Chondrocyte (in vitro differentiated cells): ENCODE measurements around the gene RAB26. TPM values are rescaled to one million over a fixed set of nuclear protein-coding genes. Genes with fewer than 3 reads are reported as not detected.

Experiments
- DNase-seq: peaks from one replicate; pipeline ENCODE4 v3.0.0; 2021; ENCODE audit warnings: mixed read lengths, low spot score
- H3K27ac Mint-ChIP-seq: one replicate; pipeline ENCODE4 v1.8.0; 2021; ENCODE audit warnings: mild to moderate bottlenecking, moderate library complexity, mixed read lengths; ENCODE audit not compliant: unreplicated experiment
- H3K27me3 Mint-ChIP-seq: 2 replicates; pipeline ENCODE4 v1.8.0; 2021; ENCODE audit warnings: low read depth, mixed read lengths
- H3K36me3 Mint-ChIP-seq: 2 replicates; pipeline ENCODE4 v1.8.0; 2021; ENCODE audit warnings: low read depth, mixed read lengths
- H3K4me1 Mint-ChIP-seq: 2 replicates; pipeline ENCODE4 v1.8.0; 2021; ENCODE audit warnings: low read depth, mild to moderate bottlenecking, mixed read lengths
- H3K4me3 Mint-ChIP-seq: one replicate; pipeline ENCODE4 v1.8.0; 2021; ENCODE audit warnings: mild to moderate bottlenecking, moderate library complexity, mixed read lengths; ENCODE audit not compliant: unreplicated experiment
- H3K9me3 Mint-ChIP-seq: 2 replicates; pipeline ENCODE4 v1.8.0; 2021; ENCODE audit warnings: low read depth, mixed read lengths
- total RNA-seq: library from RNA; stranded (reverse); gene quantifications from 3 replicates; pipeline ENCODE4 v1.2.1, GENCODE V29; 2021
- TF ChIP-seq, protein P1 (sequence below): fragments of 200-600 bp; sonication (generic); IDR thresholded peaks from 2 replicates; pipeline ENCODE4 v1.5.0; 2021; ENCODE audit warnings: antibody characterized with exemption, mild to moderate bottlenecking, moderate library complexity

Gene RAB26
- total RNA-seq, 1 donor from 2014 or later = 0.80 TPM

DNA sequence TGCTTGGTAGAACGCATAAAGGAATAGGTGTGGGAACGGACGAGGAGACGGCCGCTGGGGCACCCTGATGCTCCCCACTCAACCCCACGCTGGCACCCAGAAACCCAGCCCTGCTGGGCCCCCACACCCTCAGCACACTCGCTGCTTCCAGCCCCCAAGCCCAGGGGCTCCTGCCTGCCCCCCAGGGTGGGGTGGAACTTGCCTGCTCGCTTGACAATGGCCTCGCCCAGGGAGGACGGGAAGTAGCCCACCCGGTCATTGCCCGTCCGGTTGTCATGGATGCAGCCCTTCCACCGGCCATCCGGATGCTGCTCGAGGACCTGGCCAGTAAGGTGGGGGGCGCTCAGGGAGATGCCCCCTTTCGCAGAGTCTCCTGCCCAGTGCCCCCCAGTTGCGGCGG lies 38.1 kb downstream of the RAB26 start:
- H3K9me3 Mint-ChIP-seq = no peaks in the 10 kb centered on the region
- no peak for DNase-seq
- H3K36me3 Mint-ChIP-seq = peaks cover 2% of the 10 kb centered on the region
- H3K4me3 Mint-ChIP-seq = no peak overlapping the region
- no peaks in the 10 kb centered on the region for H3K27me3 Mint-ChIP-seq
- TF ChIP-seq, protein P1, sequence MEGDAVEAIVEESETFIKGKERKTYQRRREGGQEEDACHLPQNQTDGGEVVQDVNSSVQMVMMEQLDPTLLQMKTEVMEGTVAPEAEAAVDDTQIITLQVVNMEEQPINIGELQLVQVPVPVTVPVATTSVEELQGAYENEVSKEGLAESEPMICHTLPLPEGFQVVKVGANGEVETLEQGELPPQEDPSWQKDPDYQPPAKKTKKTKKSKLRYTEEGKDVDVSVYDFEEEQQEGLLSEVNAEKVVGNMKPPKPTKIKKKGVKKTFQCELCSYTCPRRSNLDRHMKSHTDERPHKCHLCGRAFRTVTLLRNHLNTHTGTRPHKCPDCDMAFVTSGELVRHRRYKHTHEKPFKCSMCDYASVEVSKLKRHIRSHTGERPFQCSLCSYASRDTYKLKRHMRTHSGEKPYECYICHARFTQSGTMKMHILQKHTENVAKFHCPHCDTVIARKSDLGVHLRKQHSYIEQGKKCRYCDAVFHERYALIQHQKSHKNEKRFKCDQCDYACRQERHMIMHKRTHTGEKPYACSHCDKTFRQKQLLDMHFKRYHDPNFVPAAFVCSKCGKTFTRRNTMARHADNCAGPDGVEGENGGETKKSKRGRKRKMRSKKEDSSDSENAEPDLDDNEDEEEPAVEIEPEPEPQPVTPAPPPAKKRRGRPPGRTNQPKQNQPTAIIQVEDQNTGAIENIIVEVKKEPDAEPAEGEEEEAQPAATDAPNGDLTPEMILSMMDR = no peak
- no peaks in the 10 kb centered on the region for H3K4me1 Mint-ChIP-seq
- no peak overlapping the region for H3K27ac Mint-ChIP-seq

DNA sequence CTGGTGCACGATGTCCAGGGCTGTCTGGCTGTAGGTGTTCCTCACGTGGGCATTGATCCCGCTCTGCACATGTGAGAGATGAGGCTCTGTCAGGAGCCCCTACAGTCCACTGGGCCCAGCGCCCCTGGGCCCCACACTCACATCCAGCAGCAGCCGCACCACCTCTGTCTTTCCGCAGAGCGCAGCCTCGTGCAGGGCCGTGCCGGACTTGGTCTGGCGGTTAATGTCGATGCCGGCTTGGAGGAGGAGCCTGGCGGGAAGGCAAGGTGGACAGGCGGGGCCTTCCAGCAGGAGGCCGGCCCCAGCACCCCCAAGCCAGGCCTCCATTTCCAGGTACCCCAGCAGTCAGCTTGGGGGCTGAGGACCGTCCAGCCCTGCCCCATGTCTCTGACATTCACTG lies 38.8 kb downstream of the RAB26 start:
- no peak overlapping the region for H3K4me3 Mint-ChIP-seq
- no peak for DNase-seq
- TF ChIP-seq, protein P1 = no peak
- no peaks in the 10 kb centered on the region for H3K27me3 Mint-ChIP-seq
- H3K9me3 Mint-ChIP-seq = no peaks in the 10 kb centered on the region
- H3K36me3 Mint-ChIP-seq = peaks cover under 1% of the 10 kb centered on the region
- no peak overlapping the region for H3K27ac Mint-ChIP-seq
- no peaks in the 10 kb centered on the region for H3K4me1 Mint-ChIP-seq

DNA sequence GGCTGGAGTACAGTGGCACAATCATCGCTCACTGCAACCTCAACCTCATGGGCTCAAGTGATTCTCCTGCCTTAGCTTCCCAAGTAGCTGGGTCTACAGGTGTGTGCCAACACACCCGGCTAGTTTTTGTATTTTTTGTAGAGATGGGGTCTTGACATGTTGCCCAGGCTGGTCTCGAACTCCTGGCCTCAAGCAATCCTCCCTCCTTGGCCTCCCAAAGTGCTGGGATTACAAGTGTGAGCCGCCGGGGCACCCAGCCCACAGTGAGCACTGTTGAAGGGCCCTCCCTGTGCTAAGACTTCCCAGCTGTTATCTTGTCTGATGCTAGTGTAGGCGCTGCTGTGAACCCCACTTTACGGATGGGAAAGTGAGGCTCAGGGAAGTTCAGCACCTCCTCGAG lies 40.0 kb downstream of the RAB26 start:
- no peaks in the 10 kb centered on the region for H3K4me1 Mint-ChIP-seq
- H3K36me3 Mint-ChIP-seq = no peaks in the 10 kb centered on the region
- no peak for DNase-seq
- H3K4me3 Mint-ChIP-seq = no peak overlapping the region
- H3K27me3 Mint-ChIP-seq = no peaks in the 10 kb centered on the region
- H3K9me3 Mint-ChIP-seq = no peaks in the 10 kb centered on the region
- TF ChIP-seq, protein P1 = no peak
- H3K27ac Mint-ChIP-seq = no peak overlapping the region

DNA sequence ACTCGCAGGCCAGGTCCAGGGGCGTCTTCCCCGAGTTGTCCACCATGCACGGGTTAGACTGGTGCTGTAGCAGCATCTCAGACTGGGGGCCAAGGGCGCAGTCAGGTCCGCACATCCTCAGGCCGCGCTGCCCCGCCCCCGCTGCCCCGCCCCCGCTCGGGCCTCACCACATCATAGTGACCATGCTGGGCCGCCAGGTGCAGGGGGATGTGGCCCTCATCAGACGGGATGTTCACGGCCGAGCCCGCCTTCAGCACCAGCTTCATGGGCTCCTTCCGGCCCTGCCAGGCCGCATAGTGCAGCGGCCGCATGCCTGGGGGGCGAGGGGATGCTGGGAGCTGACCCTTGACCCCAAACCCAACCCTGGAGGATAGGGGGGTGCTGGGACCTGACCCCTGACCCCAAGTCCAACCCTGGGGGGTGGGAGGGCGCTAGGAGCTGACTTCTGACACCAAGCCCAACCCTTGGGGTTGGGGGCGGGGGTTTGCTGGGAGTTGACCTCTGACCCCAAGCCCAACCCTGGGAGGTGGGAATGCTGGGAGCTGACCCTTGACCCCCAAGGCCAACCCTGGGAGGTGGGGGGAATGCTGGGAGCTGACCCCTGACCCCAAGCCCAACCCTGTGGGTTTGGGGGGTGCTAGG lies 40.9 kb downstream of the RAB26 start:
- H3K4me3 Mint-ChIP-seq = no peak overlapping the region
- H3K9me3 Mint-ChIP-seq = no peaks in the 10 kb centered on the region
- no peak for DNase-seq
- H3K36me3 Mint-ChIP-seq = no peaks in the 10 kb centered on the region
- no peaks in the 10 kb centered on the region for H3K4me1 Mint-ChIP-seq
- H3K27me3 Mint-ChIP-seq = no peaks in the 10 kb centered on the region
- TF ChIP-seq, protein P1 = no peak
- no peak overlapping the region for H3K27ac Mint-ChIP-seq

DNA sequence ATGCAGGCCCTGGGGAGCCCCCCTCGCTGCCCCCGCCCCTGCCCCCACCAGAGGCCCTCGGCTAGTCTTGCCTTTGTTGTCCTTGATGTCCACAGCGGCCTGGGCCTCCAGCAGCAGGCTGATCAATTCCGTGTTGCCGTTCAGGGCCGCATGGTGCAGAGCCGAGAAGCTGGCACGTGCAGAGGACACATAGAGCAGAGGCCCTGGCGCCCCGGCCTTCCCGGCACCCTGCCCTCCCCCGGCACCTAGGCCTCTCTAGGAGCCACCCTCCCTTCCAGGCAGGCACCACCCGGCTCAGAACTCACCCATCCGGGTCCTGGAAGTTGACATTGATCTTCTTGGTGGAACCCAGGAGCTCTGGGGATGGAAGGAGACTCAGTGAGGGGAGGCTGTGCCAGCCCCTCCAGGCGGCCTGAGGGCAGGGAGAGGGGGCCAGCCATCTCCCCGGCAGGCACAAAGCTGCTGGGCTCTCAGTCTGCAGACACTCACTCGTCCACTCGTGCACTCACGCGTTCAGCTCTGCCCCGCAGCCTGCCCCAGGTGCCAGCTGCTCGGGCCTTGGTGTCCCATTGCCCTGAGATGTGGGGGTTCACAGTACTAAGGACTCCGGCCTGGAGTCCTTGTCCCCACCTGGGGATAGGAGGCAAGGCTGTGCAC lies 41.7 kb downstream of the RAB26 start:
- Mint-ChIP-seq H3K4me3 (no peak overlapping the region), H3K27me3 (peaks cover 4% of the 10 kb centered on the region), H3K36me3 (no peaks in the 10 kb centered on the region), H3K4me1 (peaks cover 4% of the 10 kb centered on the region), H3K9me3 (no peaks in the 10 kb centered on the region), H3K27ac (no peak overlapping the region)
- TF ChIP-seq, protein P1 = no peak
- DNase-seq = no peak
